HG03439 (cell line): Measurements from ENCODE around the gene PRPF18.

Experiments used
- ATAC-seq: cut with Tn5 transposase; IDR thresholded peaks from one replicate; pipeline ENCODE4 v1.9.1; 2021; ENCODE audit warnings: mild to moderate bottlenecking, moderate library complexity; ENCODE audit not compliant: unreplicated experiment

PRPF18 gene

DNA sequence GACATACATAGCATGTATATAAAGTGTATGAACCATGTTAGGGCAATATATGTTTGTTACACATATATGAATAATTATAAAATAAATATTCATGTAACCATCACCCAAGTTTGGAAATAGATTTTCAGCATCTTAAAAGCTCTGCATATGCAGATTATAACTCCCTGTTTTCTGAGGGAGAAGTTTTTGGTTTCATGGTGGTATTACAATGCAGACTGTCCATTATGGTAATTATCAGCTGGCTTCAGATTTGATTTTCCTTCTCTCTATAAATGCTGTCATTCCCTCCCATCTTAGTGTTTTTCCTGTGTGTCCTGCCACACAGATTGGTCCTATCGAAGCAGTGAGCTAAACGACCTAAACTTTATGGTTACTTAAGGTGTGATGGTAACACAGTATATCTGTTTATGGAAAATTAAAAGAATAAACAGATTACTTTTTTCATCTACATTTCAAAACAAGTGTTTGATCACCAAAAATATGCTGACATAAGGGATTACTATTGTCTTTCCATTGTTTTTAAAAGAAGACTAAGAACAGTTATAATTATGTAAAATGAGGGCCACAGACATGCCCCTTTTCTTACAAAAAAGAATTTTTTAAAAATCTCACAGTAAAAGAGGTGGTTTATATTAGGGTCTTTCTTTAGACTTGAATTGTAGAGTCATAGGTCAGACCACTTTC is 17.7 kb downstream of the PRPF18 start:
- no peak for ATAC-seq

DNA sequence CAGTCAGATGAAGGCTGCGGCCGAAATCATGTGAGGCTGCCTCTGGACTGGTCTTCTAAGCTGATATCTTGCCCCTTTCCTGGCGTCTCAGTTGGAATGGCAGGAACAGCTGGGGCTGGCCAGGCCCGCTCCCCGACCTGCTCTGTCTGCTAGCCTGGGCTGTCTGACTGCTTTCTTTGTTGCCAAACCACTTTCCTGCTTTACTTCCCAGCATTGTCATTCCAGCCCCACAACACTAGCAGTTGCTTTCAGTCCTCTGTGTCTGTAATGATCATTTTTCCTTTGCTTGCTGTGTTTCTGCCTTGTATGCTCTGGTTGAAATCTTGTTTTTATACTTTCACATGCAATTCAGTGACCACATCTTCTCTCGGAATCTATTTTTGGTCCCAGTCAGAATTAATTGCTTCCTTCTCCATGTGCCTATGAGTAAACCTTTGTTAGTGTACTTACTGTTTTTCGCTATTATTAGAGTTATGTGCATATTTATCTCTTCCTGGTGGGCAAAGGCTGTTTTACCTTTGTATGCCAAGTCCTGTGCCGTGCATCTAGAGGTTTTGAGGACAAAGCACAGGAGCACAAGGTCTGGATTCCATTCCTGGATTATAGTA is 21.6 kb downstream of the PRPF18 start:
- ATAC-seq, result no peak

DNA sequence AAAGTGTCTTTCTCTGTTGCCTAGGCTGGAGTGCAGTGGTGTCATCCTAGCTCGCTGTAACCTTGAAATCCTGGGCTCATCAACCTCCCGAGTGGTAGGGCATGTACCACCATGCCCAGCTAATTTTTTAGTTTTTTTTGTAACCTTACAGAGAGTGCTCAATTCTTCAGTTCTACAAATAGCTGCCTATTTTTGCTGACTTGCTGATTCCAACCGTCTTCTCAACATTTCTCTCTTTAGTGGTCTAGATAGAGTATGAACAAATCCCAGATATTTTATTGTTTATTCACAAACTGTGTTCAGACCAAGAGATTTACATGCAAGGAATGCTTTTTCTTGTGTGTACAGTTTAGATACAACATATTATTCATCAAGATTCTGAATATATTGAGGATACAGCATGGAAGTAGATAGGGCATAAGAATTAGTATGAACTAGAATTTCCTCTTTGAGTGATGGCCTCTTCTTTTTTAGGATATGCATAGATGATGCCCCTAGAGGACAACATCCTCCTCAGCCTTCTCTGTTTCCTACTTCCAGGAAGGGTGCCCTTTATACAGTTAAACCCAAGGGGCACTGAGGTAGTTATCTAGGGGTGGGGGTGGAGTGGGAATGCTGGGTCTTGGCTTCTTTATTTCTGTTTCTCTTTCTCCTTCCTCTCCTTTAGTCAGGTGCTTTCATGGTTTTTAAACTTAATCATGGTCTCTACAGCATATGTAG is 26.0 kb downstream of the PRPF18 start:
- ATAC-seq, result no peak

DNA sequence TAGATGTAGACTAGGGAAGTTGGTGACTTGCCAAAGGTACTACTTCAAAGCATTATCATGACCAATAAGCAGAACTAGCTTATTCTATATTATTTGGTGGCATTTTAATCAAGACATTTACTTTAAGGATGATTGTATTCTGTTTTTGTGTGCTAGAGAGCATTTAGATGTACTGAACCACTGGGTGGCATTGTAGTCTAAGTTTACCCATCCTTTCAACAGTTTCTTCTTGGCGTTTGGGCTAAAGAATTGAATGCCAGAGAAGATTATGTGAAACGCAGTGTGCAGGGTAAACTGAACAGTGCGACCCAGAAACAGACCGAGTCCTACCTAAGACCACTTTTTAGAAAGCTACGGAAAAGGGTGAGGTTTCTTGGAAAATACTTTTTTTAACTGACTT is 26.8 kb downstream of the PRPF18 start:
- ATAC-seq, result no peak

DNA sequence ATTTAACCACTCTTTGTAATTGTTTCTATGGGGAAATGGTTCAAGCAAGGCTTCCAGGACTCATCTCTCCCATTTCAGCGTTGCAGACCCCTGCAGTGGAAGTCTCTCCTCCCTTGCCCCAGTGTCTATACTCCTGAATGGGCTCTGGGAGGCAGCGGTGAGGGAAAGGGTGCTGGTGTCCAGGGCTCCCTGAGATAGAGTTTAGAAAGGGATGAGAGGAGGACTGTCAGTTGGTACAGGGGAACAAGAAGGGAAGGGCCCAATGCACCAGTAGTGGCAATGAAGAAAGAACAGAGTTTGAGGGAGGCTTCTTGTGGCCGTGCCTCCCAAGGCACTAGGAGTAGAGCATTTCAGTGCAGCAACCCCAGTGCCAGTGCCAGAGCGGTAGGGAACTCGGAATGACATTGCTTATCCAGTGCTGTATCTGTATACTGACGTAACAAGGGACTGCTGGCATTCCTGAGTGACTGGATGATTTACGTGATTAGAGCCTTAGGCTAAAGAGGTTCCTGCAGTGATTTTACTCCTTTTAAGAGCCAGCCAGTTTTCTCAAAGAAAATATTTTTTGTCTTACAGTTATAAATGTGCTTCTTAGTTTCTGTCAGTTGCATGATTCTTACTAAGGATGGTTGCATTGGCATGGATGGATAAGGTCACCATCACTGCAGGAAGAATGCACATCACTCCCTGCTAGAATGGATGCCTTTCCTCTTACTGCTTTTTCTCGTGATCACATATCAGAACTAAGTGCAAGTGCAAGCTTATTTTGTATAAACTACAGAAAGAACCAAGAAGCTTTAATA is 28.0 kb downstream of the PRPF18 start:
- no peak for ATAC-seq

DNA sequence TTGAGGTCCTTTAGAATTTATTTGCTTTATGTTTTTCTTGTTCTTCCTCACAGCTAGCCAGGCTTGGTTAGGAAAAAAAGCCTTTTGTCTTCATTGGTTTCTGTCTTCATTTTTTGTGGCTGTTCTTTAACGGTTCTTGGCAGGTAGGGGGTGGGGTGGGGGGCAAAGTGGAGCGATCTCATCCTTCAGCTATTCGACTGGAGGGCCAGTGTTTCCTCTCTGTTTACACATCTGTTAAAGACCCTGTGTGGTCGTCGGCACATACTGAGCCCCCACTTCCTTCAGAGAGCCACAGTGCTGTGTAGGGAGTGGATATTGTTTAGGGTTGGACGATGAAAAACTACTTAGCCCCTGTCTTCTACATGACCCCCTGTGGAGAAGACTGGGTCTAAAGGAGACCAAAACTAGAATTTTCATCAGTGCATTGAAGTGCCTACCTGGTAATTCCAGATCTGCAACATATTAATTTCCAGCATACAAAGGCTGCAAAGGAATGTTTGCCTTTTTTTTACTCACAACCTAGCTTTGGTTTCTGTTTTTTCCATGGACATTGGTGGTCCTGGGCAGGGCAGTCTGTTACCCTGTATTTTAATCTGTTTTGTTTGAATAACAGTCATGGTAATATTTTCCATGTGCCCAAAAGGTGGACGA is 29.0 kb downstream of the PRPF18 start:
- no peak for ATAC-seq

DNA sequence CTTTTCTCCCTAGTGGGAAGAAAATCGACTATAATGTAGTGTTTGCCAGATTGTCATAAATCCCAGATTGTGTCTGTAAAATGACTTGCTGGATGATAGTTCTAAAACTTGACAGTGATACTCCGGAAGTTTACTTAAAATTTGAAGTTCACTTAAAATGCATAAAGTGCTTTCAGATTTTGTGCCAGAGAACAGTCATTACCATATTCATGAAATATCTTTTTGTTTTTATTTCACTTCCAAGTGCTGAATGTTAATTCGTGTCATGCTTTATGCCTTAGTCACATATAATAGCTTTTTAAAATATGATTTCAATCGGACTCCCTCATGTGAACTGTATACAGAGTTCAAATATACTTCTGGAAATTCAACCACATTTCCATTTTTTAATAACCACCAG is 30.4 kb downstream of the PRPF18 start:
- no peak for ATAC-seq

DNA sequence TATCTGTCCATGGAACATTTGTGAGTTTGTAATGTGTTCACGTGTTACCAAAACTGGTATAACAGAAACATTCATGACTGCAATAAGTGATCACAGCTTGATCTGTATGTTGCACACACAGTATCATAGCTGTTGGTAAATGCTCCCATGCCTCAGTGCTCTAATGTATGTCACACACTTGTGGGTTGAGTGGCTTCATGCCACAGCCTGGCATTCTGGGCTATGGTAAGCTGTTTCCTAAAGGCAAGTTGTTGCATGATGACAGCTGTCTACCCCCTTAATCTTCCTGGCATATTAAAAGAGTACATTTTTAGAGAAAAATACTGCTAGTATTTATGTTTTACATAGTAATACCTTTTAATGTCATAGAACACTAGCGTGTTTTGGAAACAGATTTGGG is 35.2 kb downstream of the PRPF18 start:
- ATAC-seq, result no peak

DNA sequence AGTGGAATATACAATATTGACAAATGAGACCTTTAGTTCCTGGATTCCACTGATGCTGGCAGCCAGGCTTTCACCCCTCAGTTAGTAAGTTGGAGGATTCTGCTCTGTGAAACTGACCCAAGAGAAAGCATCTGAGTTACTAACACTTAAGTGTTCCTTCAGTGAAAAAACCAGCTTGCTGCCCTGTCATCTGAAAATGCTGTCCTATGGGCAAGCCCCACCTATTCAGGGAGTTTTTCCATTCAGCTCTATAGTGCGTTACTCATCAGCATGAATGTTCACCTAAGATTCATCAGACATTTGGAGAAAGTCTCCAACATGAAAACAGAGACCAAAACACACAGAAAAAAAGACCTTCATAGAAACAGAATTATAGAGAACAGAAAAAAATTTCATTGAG is 37.9 kb downstream of the PRPF18 start:
- ATAC-seq, result no peak

DNA sequence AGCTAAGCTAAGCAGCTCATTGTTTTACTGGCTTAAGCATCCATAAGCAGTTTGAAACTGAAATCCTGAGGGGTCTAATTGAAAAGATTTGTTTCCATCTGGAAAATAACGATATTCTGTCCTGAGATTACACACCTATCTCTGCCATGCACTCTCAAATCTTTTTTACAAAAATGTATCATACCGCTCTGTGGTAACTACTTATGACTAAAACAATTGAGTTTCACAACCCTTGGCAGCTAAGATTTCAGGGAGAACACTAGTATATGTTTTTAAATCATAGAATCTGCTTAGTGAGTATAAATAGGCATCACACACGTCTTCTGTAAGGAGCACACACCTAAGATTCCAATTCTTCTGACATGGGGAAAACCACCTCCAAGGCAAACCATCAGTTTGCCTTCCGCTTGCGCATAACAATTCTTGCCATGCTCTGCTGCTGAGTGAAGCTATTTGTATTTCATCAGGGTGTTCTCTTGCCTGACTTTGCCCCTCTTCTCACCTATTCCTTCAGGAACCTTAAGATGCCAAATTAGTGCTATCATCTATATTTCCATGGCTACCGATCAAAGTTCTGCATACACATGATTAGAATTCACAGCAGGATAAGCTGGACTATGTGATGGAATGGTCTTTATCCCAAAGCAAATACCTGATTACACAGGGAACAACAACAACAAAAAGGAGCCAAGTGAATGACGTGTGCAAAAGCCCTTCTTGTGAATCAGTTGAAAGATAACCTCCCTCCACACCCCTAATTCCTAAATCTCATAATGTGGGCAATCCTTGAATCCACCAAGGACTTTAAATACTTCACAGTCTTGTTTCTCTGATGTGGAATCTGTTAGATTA is 40.9 kb downstream of the PRPF18 start:
- ATAC-seq, result no peak

DNA sequence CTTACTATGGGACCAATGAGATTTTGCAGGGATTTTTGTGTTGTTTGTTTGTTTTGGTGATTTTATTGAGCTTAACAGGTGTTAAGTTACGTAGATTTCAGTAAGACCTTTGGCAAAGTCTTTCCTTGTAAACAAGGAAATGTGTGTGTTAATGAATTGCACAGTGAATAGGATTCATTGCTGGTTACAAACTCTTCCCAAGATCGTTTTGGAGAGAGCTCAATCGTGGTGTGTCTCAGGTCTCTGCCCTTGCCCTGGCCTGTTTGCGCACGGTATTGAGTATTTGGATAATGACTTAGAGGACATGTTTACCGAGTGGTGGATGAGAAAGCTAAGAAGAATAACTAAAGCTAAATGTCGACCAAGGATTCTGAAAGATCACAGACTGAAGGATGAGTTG is 41.9 kb downstream of the PRPF18 start:
- no peak for ATAC-seq

DNA sequence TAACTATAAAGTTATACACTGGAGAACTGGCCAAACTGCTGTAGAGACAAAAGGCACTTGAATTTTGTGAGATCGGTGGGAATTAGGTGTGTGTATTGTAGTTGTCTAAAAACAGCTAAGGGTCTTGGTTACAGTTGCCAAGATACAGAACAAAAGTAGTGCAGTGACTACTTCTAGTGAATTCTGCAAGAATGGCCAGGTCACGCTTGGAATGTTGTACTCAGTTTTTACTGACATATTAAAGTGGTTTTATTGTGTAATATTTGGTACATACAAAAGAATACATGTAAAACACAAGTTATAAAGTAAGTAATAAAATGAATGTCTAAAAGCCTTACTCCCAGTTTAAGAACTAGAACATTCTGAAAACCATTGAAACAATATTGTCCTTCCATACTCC is 42.4 kb downstream of the PRPF18 start:
- ATAC-seq, result no peak

DNA sequence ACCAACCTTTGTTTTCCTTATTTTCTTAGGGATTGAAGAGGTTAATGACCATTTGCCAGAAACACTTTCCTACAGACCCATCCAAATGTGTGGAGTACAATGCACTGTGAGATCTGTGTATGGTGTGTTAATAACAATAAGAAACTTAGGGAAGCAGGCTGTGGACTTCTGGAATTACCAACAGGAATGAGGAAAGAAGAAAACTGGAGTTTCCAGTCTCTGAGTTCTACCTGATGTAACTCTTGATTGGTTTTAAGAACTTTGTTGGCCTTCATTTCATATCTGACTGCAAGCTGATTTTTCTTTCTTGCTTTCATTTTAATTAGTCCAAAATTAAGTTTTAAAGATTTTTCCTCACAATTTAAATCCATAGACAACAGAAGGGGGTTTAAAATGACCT is 43.5 kb downstream of the PRPF18 start:
- ATAC-seq, result no peak

DNA sequence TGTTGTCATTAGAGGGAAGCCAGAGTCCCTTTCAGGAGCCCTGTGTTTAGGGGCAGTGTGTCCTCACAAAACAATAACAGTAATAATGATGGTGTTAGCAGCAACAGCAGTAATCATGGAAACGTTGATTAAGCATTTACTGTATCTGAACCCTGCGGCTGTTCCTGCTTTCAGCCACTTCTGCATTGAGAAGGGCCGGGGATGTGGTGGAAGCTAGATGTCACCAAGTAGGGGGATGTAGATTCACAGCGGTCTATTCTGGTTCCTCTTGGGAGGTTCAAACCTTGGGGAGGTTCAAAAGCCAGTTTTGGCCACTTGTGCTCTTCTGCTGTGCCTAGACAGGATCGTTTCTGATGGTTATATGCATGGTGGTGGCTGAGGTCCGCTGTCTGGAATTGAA is 44.8 kb downstream of the PRPF18 start:
- ATAC-seq, result no peak

DNA sequence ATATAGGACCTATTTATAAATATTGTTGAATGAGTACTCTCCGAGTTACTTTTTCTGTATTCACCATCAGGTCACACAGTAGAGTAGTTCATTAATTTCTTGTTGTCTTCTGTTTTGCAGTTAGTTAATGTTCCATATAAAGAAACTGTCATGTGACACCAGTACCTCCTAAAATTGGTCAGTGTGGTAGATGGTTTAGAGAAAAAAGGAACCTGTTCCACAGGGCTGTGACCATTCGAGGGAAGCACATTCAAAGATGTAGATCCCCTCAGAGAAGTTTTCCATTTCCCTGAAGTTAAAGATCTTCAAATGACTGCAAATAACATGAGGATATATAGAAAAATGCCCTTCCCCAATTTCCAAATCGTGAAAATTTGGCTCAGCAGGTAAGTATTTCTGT is 45.7 kb downstream of the PRPF18 start:
- ATAC-seq, result no peak

DNA sequence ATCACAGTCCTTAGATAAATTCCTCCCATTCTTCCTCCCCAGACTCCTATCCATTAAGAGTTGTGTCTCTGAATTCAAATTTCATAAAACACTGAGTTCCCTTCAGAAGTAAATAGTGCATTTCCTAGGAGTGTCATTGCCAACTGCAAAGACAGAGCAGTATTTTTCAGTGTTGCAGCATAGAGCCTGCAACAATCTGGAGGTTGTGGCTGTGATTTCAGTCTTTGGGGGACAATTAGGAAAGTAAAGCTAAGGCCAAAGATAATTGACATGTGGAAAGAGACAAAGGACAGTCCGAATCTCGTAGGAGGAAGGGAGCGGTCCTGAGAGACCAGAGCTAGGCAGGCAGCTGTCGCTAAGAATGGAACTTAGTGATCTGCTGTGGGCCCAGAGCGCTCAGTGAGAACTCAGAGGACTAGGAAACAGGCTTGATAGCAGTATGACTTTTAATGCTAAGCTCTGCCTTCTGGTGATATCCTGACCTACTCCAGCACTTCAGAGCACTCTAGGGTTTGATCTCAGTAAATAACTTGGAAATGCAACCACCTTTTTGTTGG is 46.2 kb downstream of the PRPF18 start:
- no peak for ATAC-seq

DNA sequence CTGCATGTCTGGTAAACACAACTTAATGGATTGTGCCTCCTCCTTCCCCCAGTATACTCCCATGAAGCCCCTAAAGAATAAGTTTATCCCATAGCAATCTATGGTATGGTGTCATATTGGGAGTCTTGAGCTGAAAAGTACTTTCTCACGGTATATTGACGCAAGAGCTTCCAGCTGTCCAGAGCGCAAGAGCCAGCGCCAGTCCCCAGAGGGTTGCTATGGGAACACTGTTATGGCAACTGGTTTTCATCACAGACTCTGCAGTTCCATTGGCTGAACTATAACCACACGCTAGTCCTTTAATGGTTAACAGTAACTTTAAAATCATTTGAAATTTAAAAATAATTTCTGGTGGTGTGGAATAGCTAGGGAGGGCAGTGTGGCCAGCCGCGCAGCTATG is 46.9 kb downstream of the PRPF18 start:
- ATAC-seq, result no peak

DNA sequence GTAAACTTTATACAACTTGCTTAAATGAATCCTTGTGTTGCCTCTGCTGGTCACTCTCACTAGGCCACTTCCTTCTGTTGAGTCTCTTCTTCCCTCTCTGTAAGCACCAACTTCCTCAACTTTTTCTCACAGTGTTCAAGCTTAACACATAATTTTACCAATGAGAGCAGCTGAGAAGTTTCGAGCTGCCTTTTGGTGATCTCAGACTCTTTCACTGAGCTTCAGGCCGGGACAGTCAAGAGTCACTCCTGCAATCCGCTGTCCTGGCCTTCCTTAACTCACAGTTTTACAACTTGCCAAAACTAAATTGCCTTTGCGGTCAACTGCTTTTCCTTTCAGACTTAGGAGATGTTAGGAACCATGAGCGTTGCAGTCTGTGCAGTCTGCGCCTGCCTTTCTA is 47.4 kb downstream of the PRPF18 start:
- ATAC-seq, result no peak

DNA sequence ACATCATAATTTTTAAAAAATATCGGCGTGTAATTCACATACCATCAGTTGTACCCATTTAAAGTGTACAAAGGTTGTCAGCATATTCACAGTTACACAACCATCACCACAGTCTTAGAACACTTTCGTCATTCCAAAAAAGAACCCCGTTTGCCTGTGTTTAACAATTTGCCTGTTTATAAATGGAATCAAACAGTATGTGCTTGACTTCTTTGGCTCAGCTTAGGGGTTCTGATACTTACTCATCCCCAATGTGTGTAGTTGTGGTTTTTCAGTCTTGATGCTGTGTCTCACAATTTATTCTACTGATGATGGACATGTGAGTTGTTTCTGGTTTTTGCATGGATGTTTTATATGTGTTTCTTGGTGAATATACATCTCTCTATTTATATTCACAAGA is 50.0 kb downstream of the PRPF18 start:
- ATAC-seq, result no peak

DNA sequence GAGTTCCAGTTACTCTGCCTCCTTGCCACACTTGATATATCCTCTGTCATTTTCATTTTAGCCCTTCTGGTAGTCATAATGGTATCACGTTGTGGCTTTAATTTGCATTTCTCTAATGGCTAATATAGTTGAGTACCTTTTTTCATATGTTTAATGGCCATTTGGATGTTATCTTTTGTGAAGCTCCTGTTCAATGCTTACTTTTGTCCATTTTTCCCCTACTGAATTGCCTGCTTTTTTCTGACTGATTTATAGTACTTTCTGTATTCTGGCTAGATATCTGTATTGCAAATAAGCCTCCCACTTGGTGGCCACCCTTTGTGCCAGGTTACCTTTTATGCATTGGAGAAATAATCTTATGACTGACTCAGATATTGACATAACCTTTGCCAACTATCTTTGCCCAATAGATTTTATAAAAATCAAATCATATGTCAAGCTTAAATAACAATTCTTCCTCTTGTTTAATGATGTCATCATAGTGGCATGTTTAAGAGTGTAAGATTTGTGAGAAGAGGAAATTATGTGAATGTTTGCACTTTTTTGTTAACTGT is 50.6 kb downstream of the PRPF18 start:
- ATAC-seq, result no peak
